HG02938 (cell line): ENCODE data around the gene ORC2.
A peak's percentile ranks its signal among the peaks of the same experiment; 100 is the strongest.
"Not testable (repeated sequence)": the region's sequence is repeated elsewhere in the genome, so short reads cannot be mapped to it uniquely, and the experiment has no call there.

Source experiments
- ATAC-seq: cut with Tn5 transposase; IDR thresholded peaks from one replicate; pipeline ENCODE4 v1.9.1; 2021; ENCODE audit warnings: mild to moderate bottlenecking, moderate library complexity; ENCODE audit not compliant: unreplicated experiment

ORC2 gene

DNA sequence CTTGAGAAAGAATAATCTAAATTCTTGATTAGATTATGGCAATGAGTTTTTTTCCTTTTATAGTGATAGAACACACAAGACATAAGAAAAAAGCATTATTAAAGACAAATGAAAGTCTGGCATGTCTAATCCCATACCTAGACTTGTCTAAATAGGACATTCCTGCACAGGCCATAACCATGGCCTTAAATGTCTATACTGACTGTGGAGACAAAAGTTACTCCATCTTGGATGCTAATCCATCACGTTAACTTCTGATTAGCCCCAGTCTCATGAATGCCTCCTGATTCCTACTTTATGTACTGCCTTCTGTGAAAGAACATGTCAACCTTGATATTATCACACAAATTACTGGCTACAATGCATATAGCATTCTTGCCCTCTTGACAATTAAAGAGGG is 23.6 kb downstream of the ORC2 start:
- no peak for ATAC-seq

GRCh38 chr2:200930947-200931626 is 32.4 kb downstream of the ORC2 start:
- ATAC-seq: no peak

- ATAC-seq: no peak
Observed at GRCh38 chr2:200929334-200930249, 33.9 kb downstream of the ORC2 start.

GRCh38 chr2:200922439-200922838 is 41.0 kb downstream of the ORC2 start:
- ATAC-seq: no peak

DNA sequence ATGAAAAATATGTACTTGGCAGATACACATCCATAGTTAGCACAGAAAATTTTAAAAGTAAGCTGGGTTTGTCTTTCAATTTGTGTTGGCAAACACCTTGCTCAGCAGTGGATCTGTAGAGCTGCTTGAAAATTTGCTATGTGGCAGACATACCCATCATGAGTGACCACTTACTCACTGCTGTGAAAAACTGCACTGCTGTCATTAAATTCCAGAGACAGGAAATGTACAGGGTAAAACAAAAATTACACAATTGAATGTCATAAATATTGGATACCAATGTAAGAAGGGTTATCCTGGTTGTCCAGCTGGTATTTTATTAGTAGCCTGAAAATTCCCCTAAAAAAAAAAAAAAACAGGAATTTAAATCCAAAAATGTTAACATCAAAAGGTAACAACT is 49.8 kb downstream of the ORC2 start:
- ATAC-seq: no peak

DNA sequence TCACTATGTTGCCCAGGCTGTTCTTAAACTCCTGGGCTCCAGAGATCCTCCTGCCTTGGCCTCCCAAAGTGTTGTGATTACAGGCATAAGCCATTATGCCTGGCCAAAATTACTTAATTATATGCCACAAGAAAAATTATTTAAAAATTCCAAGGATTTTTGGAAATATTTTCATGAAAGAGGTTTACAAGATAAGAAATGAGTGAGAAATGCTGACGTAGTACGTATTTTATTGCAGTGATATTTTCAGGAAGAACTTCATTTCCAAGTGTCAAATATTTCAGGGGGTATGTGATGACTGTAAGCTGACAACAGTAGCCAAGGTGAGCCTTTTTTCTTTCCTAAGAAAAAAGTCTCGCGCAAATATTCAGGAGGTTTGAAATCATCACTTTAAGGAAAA is 53.5 kb downstream of the ORC2 start:
- no peak for ATAC-seq

DNA sequence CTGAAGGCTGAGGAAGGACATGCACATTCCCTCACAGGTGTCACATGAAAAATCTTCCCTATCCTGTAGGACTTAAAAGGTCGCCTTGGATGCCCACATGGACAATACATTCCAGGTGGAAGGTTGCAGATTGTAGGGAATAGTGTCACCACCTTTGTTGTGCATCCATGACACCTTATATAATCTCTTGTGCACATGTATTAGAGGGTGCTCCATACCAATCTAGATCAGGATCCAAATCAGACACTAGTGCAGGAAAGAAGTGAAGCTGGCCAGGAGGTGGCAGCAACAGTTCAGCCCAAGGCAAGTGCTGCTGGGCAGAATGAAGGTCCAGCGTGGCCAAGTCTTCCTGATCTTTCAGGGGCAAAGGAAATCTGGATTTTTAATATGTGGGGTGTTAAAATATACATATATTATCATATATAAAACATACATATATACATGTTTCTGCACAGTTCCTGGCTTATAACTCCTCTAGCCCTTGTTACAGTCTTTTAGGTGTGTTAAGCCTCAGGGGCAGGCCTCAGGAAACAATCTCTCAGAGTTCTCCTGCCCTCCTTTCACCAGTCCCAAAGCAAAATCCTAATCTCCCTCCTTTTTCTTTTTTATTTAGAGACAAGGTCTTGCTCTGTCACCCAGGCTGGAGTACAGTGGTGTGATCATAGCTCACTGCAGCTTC is 57.7 kb downstream of the ORC2 start:
- ATAC-seq: no peak

DNA sequence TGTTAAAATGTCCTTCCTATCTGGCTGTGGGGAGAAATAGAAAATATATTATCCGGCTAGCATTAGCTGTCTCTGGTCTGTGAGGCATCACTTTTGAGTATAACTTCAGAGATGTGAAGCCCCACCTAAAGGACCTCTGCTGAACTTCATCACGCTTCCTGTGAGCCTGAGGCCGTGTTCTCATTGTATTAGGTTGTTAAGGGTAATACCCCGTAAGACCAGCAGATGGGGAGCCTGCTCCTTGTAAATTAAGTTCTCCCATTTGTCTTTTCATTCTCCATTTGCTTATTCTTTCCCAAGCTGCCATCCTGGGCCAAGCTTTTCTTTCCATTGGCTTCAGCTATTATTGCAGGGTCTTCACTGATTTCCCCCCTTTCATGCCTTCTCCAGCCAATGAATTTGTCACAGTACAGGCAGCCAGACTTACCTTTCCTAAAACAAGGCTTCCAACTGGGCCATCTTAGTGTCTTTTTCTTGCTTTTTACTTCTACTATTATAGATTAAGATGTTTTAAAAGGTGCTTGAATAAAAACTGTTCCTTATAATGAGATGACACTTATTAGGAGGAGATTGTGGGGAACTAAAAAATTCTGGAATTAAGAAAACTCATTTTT is 61.9 kb downstream of the ORC2 start:
- ATAC-seq: peak; percentile 99

DNA sequence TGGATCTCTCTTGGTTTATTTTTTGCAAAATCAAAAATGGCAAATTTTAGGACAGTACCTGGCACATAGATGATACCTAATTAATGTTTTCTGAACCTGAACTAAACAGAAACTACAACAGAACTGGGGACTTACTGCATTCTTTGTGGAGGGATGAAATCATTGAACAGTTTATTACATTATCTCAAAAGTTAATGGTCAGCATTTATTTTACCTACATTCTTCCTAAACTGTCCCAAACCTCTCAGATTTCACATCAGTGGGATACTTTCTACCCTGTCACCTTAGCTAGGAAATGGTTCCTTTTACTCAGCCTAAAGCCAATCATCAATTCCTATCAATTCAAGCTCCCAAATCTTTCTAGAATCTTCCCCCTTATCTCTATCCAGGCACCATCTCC is 64.0 kb downstream of the ORC2 start:
- no peak for ATAC-seq

- peak; percentile 86 for ATAC-seq
Observed at GRCh38 chr2:200888704-200889625, 74.5 kb downstream of the ORC2 start, which contains the start of the genes NIF3L1 and PPIL3. Gene NIF3L1, plus strand, starts transcription at chr2:200889371. Its CDS starts 2,573 bp downstream, at chr2:200891944. Gene PPIL3, minus strand, starts transcription at chr2:200889077. Its CDS starts 1,462 bp downstream, at chr2:200887615.

DNA sequence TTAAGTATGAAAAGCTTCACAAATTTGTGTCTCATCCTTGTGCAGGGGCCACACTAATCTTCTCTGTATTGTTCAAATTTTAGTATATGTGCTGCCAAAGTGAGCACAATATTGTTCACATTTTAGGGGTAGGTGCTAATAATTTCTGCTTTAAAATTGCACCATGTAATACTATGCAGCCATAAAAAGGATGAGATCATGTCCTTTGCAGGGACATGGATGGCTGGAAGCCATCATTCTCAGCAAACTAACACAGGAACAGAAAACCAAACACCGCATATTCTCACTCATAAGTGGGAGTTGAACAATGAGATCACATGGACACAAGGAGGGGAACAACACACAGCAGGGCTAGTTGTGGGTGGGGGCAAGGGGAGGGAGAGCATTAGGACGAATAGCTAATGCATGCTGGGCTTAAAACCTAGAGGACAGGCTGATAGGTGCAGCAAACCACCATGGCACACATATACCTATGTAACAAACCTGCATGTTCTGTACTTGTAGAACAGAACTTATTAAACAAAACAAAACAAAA is 81.7 kb downstream of the ORC2 start:
- not testable (repeated sequence) for ATAC-seq

GRCh38 chr2:200878289-200878880 is 85.1 kb downstream of the ORC2 start:
- ATAC-seq: no peak

GRCh38 chr2:200877443-200877842 is 86.0 kb downstream of the ORC2 start:
- ATAC-seq: no peak

DNA sequence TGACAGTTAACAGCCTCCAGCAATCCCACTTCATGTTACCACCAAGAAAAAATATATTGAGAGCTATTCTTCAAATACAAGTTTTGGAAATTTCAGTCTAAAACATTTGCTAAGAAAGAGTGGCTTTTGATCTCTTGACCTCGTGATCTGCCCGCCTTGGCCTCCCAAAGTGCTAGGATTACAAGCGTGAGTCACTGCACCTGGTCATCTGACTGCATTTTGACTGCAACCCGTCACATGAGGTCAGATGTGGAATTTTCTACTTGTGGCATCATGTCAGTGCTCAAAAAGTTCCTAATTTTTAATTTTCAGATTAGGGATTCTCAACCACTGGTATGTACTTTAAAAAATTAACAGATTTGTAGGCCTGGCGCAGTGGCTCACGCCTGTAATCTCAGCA is 89.9 kb downstream of the ORC2 start:
- ATAC-seq: no peak

- ATAC-seq: no peak
Observed at GRCh38 chr2:200871151-200871550, 92.3 kb downstream of the ORC2 start.

GRCh38 chr2:200869014-200869413 is 94.4 kb downstream of the ORC2 start:
- ATAC-seq: no peak

GRCh38 chr2:200864176-200865034 is 99.1 kb downstream of the ORC2 start, which contains the start of gene CLK1:
Gene CLK1, minus strand, starts transcription at chr2:200864658. Its CDS starts 2,796 bp downstream, at chr2:200861862.
- peak; percentile 80 for ATAC-seq

GRCh38 chr2:200863782-200864175 is 99.7 kb downstream of the ORC2 start:
- ATAC-seq: peak; percentile 11
